Astrocyte (in vitro differentiated cells and primary cell): ENCODE results near the gene OR2A2.
"Not testable (repeated sequence)": the region's sequence is repeated elsewhere in the genome, so short reads cannot be mapped to it uniquely, and the experiment has no call there.

ENCODE experiments used
- CTCF ChIP-seq: IDR thresholded peaks from 2 replicates; pipeline ENCODE4 v1.5.1; 2011; ENCODE audit warnings: low read depth, mild to moderate bottlenecking, inconsistent platforms, low read length, moderate library complexity; ENCODE audit not compliant: insufficient read depth
- EZH2 ChIP-seq: IDR thresholded peaks from 2 replicates; pipeline ENCODE4 v1.6.1; 2012; ENCODE audit warnings: mild to moderate bottlenecking, low read length, inconsistent platforms; ENCODE audit not compliant: insufficient read depth

GRCh38 chr7:144129601-144130000 lies 20.2 kb downstream of the OR2A2 start:
- not testable (repeated sequence) for TF ChIP-seq EZH2, CTCF
